Fibroblast of lung (primary cell): Measurements from ENCODE around the gene SF3B1. TPM values are rescaled to one million over a fixed set of nuclear protein-coding genes. Genes with fewer than 3 reads are reported as not detected.
A peak's percentile ranks its signal among the peaks of the same experiment; 100 is the strongest.

ENCODE experiments used
- DNase-seq, 2 donors: peaks; one replicate each; pipeline versions ENCODE4 v3.0.0 to v3.0.0-alpha.2; 2010; ENCODE audit warnings: low read depth in 2 of 2
- H2AFZ ChIP-seq: 2 replicates; pipeline ENCODE4 v1.5.1; 2012; ENCODE audit warnings: low read length, control low read depth, inconsistent platforms
- H3K27ac ChIP-seq: 2 replicates; pipeline ENCODE4 v1.5.1; 2011; ENCODE audit warnings: low read length, control low read depth; ENCODE audit not compliant: insufficient read depth
- H3K27me3 ChIP-seq: 2 replicates; pipeline ENCODE4 v1.5.1; 2011; ENCODE audit warnings: mild to moderate bottlenecking, low read length; ENCODE audit not compliant: control insufficient read depth, insufficient read depth
- H3K36me3 ChIP-seq: 2 replicates; pipeline ENCODE4 v1.5.1; 2011; ENCODE audit warnings: low read length; ENCODE audit not compliant: control insufficient read depth, insufficient read depth
- H3K4me1 ChIP-seq: 2 replicates; pipeline ENCODE4 v1.5.1; 2011; ENCODE audit warnings: low read length; ENCODE audit not compliant: control insufficient read depth, insufficient read depth; ENCODE audit errors: extremely low read depth
- H3K4me2 ChIP-seq: 2 replicates; pipeline ENCODE4 v1.5.1; 2011; ENCODE audit warnings: low read length, control low read depth; ENCODE audit not compliant: insufficient read depth; ENCODE audit errors: extremely low read depth
- H3K4me3 ChIP-seq, 4 experiments: fragments of 200-600 bp in 1 of 4; sonication (generic) in 1 of 4; replicated peaks in 1 of 4; 2 replicates each; pipeline ENCODE4 v1.5.1; 2011 to 2016; ENCODE audit warnings: low read length in 4 of 4, low read depth in 3 of 4, mild to moderate bottlenecking in 3 of 4, control low read depth in 2 of 4, inconsistent platforms in 1 of 4, mixed read lengths in 1 of 4; ENCODE audit not compliant: insufficient read depth in 1 of 4; ENCODE audit errors: control extremely low read depth in 1 of 4
- H3K79me2 ChIP-seq: 2 replicates; pipeline ENCODE4 v1.5.1; 2012; ENCODE audit warnings: mild to moderate bottlenecking, low read length, inconsistent platforms; ENCODE audit not compliant: control insufficient read depth, insufficient read depth
- H3K9ac ChIP-seq: 2 replicates; pipeline ENCODE4 v1.5.1; 2011; ENCODE audit warnings: mild to moderate bottlenecking, low read length, control low read depth; ENCODE audit not compliant: insufficient read depth
- H3K9me3 ChIP-seq: 2 replicates; pipeline ENCODE4 v1.5.1; 2012; ENCODE audit warnings: low read depth, low read length; ENCODE audit not compliant: control insufficient read depth, insufficient read depth
- H4K20me1 ChIP-seq: 2 replicates; pipeline ENCODE4 v1.5.1; 2011; ENCODE audit warnings: low read length; ENCODE audit not compliant: control insufficient read depth, insufficient read depth; ENCODE audit errors: extremely low read depth
- EZH2 ChIP-seq: IDR thresholded peaks from 2 replicates; pipeline ENCODE4 v1.5.1; 2012; ENCODE audit warnings: low read length, control low read depth, mild to moderate bottlenecking; ENCODE audit errors: missing control alignments
- polyA plus RNA-seq, 2 donors: library from polyadenylated mRNA; depleted of rRNA in 1 of 2; stranded (reverse) in 1 of 2; unstranded in 1 of 2; fragments of >200 nt; gene quantifications; 2 replicates each; pipeline ENCODE4 v1.2.1, GENCODE V29; 2011 to 2012; ENCODE audit warnings: missing spikeins in 1 of 2
- total RNA-seq: library from RNA; depleted of rRNA; stranded (reverse); fragments of >200 nt; gene quantifications from 2 replicates; pipeline ENCODE4 v1.2.1, GENCODE V29; 2014
- TF ChIP-seq, protein P1 (sequence below), 2 donors: IDR thresholded peaks in 1 of 2; conservative IDR thresholded peaks in 1 of 2; 1 replicate in 1 of 2; 2 replicates in 1 of 2; pipeline ENCODE4 v1.5.1; 2011 to 2012; ENCODE audit warnings: low read length in 2 of 2, control low read depth in 1 of 2, inconsistent platforms in 1 of 2, low read depth in 1 of 2, mild to moderate bottlenecking in 1 of 2

SF3B1 gene
- total and polyA plus RNA-seq, 2 donors (not counting 1 experiment from before 2014, with no cell fraction given) = 195 to 509 TPM

DNA sequence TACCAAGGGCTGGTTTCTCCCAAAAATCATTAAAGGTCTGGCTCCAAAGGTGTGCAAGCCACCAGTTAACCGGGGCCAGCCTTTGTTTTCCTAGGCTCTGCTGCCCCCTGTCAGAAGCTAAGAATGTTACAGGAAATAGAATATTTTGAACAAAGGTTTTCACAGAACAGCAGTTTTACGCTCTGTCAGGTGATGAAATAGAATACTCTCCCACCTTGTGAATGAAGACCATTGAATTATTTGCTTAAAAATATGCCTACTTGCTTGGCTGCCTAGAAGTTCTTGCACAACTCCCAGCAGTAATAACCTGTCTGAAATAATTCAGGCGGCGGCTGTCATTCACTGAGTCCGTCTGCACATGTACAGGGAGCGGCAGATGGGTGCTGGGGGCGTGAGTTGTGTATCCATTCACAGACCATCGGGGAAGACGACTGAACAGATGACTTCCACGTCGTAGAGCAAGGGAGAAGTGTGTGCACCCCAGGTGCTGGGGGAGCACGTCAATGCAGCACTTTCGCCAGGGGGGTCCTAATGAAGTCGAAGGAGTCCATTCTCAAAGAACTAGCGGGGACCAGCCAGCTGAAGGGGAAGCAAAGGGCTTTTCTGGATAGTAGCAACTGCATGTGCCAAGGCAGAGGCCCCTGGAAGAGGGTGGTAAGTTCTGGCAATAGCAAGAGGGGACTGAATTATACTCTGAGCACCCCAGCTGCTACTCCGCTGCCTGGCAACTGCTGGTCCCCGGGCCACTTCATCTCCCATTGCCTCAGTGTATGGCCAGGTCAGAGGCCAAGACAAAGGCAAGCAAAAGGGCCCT, 56.1 kb downstream of the SF3B1 start:
- Histone ChIP-seq H3K4me2 (peak overlapping the region; percentile 71), H3K9ac (no peak overlapping the region), H3K36me3 (no peaks in the 10 kb centered on the region), H3K79me2 (no peaks in the 10 kb centered on the region), H3K27ac (no peak overlapping the region), H3K4me1 (peaks cover 6% of the 10 kb centered on the region), H2AFZ (peak overlapping the region; percentile 49), H3K4me3 (no peak overlapping the region), H3K27me3 (no peaks in the 10 kb centered on the region), H3K9me3 (no peaks in the 10 kb centered on the region), H4K20me1 (no peaks in the 10 kb centered on the region)
- TF ChIP-seq EZH2 = no peak
- TF ChIP-seq, protein P1, sequence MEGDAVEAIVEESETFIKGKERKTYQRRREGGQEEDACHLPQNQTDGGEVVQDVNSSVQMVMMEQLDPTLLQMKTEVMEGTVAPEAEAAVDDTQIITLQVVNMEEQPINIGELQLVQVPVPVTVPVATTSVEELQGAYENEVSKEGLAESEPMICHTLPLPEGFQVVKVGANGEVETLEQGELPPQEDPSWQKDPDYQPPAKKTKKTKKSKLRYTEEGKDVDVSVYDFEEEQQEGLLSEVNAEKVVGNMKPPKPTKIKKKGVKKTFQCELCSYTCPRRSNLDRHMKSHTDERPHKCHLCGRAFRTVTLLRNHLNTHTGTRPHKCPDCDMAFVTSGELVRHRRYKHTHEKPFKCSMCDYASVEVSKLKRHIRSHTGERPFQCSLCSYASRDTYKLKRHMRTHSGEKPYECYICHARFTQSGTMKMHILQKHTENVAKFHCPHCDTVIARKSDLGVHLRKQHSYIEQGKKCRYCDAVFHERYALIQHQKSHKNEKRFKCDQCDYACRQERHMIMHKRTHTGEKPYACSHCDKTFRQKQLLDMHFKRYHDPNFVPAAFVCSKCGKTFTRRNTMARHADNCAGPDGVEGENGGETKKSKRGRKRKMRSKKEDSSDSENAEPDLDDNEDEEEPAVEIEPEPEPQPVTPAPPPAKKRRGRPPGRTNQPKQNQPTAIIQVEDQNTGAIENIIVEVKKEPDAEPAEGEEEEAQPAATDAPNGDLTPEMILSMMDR (conservative IDR thresholded peaks at IDR 0.05 in 1 of 2, IDR thresholded peaks at IDR 0.05 in 1 of 2; ENCODE audit: low read depth in 1 of 2, low read length in 2 of 2) = peak; percentile 75 to 84
- peak; percentile 34 to 44 for DNase-seq

GRCh38 chr2:197378086-197378485, 56.7 kb downstream of the SF3B1 start:
- Histone ChIP-seq H3K4me2 (no peak overlapping the region), H4K20me1 (no peaks in the 10 kb centered on the region), H3K9me3 (no peaks in the 10 kb centered on the region), H3K4me3 (no peak overlapping the region), H2AFZ (no peak overlapping the region), H3K27ac (no peak overlapping the region), H3K27me3 (no peaks in the 10 kb centered on the region), H3K79me2 (no peaks in the 10 kb centered on the region), H3K9ac (no peak overlapping the region), H3K36me3 (no peaks in the 10 kb centered on the region), H3K4me1 (peaks cover 6% of the 10 kb centered on the region)
- TF ChIP-seq, protein P1 (conservative IDR thresholded peaks at IDR 0.05 in 1 of 2, IDR thresholded peaks at IDR 0.05 in 1 of 2; ENCODE audit: low read depth in 1 of 2, low read length in 2 of 2) = no peak
- TF ChIP-seq EZH2 = no peak
- DNase-seq = no peak

DNA sequence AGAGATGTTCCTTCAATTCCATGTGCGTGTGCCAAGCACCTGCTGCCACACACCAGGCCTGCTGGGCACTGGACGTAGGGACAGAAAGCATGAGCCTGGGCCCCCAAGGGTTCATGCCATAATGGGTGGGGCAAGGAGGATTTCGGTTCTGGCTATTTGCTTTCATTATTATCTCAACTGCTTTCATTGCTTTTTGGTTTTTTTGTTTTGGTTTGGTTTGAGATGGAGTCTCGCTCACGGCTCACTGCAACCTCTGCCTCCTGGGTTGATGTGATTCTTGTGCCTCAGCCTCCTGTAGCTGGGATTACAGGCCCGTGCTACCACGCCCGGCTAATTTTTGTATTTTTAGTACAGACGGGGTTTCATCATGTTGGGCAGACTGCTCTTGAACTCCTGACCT, 57.2 kb downstream of the SF3B1 start:
- Histone ChIP-seq H3K4me1 (peaks cover 6% of the 10 kb centered on the region), H3K36me3 (no peaks in the 10 kb centered on the region), H3K27me3 (no peaks in the 10 kb centered on the region), H3K4me2 (no peak overlapping the region), H3K79me2 (no peaks in the 10 kb centered on the region), H3K9ac (no peak overlapping the region), H3K9me3 (no peaks in the 10 kb centered on the region), H3K4me3 (no peak overlapping the region), H2AFZ (no peak overlapping the region), H4K20me1 (no peaks in the 10 kb centered on the region), H3K27ac (no peak overlapping the region)
- TF ChIP-seq EZH2 = no peak
- TF ChIP-seq, protein P1 (conservative IDR thresholded peaks at IDR 0.05 in 1 of 2, IDR thresholded peaks at IDR 0.05 in 1 of 2; ENCODE audit: low read depth in 1 of 2, low read length in 2 of 2) = no peak
- DNase-seq = no peak
